DOHH2 (cell line): ENCODE data around the gene ZBTB7C.

Source experiments
- H3F3A ChIP-seq: fragments of 200-600 bp; sonication (generic), shearing (Covaris generic); 2 replicates; pipeline ENCODE4 v1.6.0; 2016; ENCODE audit warnings: antibody characterized with exemption, mild to moderate bottlenecking; ENCODE audit not compliant: control insufficient read depth, insufficient read depth
- H3K27ac ChIP-seq: fragments of 200-600 bp; sonication (generic); 2 replicates; pipeline ENCODE4 v1.5.1; 2014; ENCODE audit warnings: low read depth, mild to moderate bottlenecking, low read length, moderate library complexity
- H3K27me3 ChIP-seq: fragments of 200-600 bp; sonication (generic); 2 replicates; pipeline ENCODE4 v1.6.1; 2014; ENCODE audit warnings: mild to moderate bottlenecking, low read length, mixed read lengths; ENCODE audit not compliant: control insufficient read depth
- H3K36me3 ChIP-seq: fragments of 200-600 bp; sonication (generic); 2 replicates; pipeline ENCODE4 v1.6.1; 2014; ENCODE audit warnings: mild to moderate bottlenecking, low read length, moderate library complexity, mixed read lengths; ENCODE audit not compliant: control insufficient read depth
- H3K4me1 ChIP-seq: fragments of 200-600 bp; sonication (generic); 2 replicates; pipeline ENCODE4 v1.6.1; 2014; ENCODE audit warnings: mild to moderate bottlenecking, low read length, mixed read lengths; ENCODE audit not compliant: control insufficient read depth
- H3K4me2 ChIP-seq: fragments of 200-600 bp; sonication (generic); 2 replicates; pipeline ENCODE4 v1.6.0; 2014; ENCODE audit warnings: mild to moderate bottlenecking, low read length, moderate library complexity
- H3K4me3 ChIP-seq: fragments of 200-600 bp; sonication (generic); 2 replicates; pipeline ENCODE4 v1.5.1; 2014; ENCODE audit warnings: mild to moderate bottlenecking, low read length, mixed read lengths
- H3K79me2 ChIP-seq: fragments of 200-600 bp; sonication (generic); 2 replicates; pipeline ENCODE4 v1.6.1; 2014; ENCODE audit warnings: mild to moderate bottlenecking, low read length, mixed read lengths; ENCODE audit not compliant: control insufficient read depth
- H3K9me2 ChIP-seq: fragments of 200-600 bp; sonication (generic); replicated peaks from 2 replicates; pipeline ENCODE4 v1.6.1; 2014; ENCODE audit warnings: mild to moderate bottlenecking, low read length, mixed read lengths; ENCODE audit not compliant: control insufficient read depth
- H3K9me3 ChIP-seq: fragments of 200-600 bp; sonication (generic); 2 replicates; pipeline ENCODE4 v1.6.1; 2014; ENCODE audit warnings: antibody characterized with exemption, low read length, mixed read lengths; ENCODE audit not compliant: control insufficient read depth, insufficient read depth
- H4K20me1 ChIP-seq: fragments of 200-600 bp; sonication (generic); 2 replicates; pipeline ENCODE4 v1.6.0; 2014; ENCODE audit warnings: low read depth, mild to moderate bottlenecking, antibody characterized with exemption, low read length, moderate library complexity; ENCODE audit not compliant: control insufficient read depth, insufficient read depth
- EZH2phosphoT487 ChIP-seq: fragments of 200-600 bp; sonication (generic); IDR thresholded peaks from 2 replicates; pipeline ENCODE4 v1.6.1; 2017; ENCODE audit warnings: borderline replicate concordance, mild to moderate bottlenecking, antibody characterized with exemption, low read length, moderate library complexity, mixed read lengths
- TF ChIP-seq, protein P1 (sequence below): fragments of 200-600 bp; sonication (generic); IDR thresholded peaks from one replicate; pipeline ENCODE4 v1.5.1; 2014; ENCODE audit warnings: antibody characterized with exemption, mild to moderate bottlenecking, low read depth, low read length; ENCODE audit not compliant: poor library complexity, severe bottlenecking

Gene ZBTB7C

DNA sequence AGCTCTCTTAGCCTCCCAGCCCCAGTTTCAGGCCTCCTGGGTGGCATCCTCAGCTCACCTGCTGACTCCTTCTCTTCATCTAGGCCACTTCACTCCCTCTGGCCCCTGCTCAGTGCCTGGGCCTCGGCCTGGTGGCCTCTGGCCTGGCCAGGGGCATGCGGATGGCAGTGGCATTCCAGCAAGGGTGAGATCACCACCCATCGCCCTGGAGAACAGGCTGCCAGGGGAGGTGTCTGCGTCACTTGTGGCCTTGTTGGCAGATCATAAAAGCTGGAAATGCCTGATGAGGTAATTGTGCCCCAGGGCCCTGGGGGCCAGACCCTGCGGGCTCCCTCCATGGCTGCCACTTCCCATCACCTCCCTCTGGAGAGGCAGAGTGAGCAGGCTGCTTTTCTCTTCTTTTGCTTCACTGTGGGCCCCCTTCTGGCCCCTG, 406.2 kb downstream of the ZBTB7C start:
- no peaks in the 10 kb centered on the region for H4K20me1 ChIP-seq
- no peaks in the 10 kb centered on the region for H3K36me3 ChIP-seq
- H3F3A ChIP-seq = no peaks in the 10 kb centered on the region
- H3K79me2 ChIP-seq = no peaks in the 10 kb centered on the region
- H3K4me3 ChIP-seq = no peak overlapping the region
- TF ChIP-seq, protein P1, sequence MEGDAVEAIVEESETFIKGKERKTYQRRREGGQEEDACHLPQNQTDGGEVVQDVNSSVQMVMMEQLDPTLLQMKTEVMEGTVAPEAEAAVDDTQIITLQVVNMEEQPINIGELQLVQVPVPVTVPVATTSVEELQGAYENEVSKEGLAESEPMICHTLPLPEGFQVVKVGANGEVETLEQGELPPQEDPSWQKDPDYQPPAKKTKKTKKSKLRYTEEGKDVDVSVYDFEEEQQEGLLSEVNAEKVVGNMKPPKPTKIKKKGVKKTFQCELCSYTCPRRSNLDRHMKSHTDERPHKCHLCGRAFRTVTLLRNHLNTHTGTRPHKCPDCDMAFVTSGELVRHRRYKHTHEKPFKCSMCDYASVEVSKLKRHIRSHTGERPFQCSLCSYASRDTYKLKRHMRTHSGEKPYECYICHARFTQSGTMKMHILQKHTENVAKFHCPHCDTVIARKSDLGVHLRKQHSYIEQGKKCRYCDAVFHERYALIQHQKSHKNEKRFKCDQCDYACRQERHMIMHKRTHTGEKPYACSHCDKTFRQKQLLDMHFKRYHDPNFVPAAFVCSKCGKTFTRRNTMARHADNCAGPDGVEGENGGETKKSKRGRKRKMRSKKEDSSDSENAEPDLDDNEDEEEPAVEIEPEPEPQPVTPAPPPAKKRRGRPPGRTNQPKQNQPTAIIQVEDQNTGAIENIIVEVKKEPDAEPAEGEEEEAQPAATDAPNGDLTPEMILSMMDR = no peak
- TF ChIP-seq EZH2phosphoT487 = no peak
- no peak overlapping the region for H3K27ac ChIP-seq
- H3K4me2 ChIP-seq = no peak overlapping the region
- H3K9me2 ChIP-seq = no peaks in the 10 kb centered on the region
- peaks cover 16% of the 10 kb centered on the region for H3K4me1 ChIP-seq
- H3K27me3 ChIP-seq = no peaks in the 10 kb centered on the region
- no peaks in the 10 kb centered on the region for H3K9me3 ChIP-seq

- Histone ChIP-seq H4K20me1 (no peaks in the 10 kb centered on the region), H3K9me2 (no peaks in the 10 kb centered on the region), H3F3A (no peaks in the 10 kb centered on the region), H3K27me3 (no peaks in the 10 kb centered on the region), H3K27ac (no peak overlapping the region), H3K4me3 (no peak overlapping the region), H3K79me2 (no peaks in the 10 kb centered on the region), H3K9me3 (peaks cover 4% of the 10 kb centered on the region), H3K4me1 (peaks cover 16% of the 10 kb centered on the region), H3K36me3 (no peaks in the 10 kb centered on the region), H3K4me2 (no peak overlapping the region)
- TF ChIP-seq, protein P1 = no peak
- TF ChIP-seq EZH2phosphoT487 = no peak
These were observed 408.5 kb downstream of the ZBTB7C start for GRCh38 chr18:48000701-48001100.

DNA sequence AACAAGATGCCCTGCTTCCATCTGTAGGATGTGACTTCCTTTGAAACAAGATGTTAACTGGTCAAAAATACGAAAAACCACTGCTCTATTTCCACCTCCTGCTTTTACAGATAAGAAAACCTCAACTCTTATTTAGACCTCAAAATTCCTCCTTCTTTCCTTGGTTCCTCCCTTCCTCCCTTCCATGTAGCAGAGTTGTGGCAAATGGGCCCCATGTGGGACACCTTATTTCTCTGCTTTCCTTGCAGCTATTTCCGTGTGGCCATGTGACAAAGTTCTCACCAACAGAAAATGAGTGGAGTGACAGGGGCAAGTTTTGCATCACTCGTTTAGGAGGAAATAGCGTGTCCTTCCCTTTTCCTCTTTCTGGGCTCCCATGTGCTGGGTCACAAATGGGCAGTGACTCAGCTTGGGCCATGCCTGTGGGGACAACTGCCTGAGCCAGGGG, 409.4 kb downstream of the ZBTB7C start:
- Histone ChIP-seq H3K79me2 (no peaks in the 10 kb centered on the region), H3K27ac (no peak overlapping the region), H3K4me3 (peak overlapping the region; percentile 20; the same call in 1 of the 2 replicates)

More for the DNA sequence above, 409.4 kb downstream of the ZBTB7C start:
- Histone ChIP-seq H3K9me3 (peaks cover 4% of the 10 kb centered on the region), H3K4me1 (peaks cover 16% of the 10 kb centered on the region), H3F3A (no peaks in the 10 kb centered on the region), H3K9me2 (no peaks in the 10 kb centered on the region), H3K36me3 (no peaks in the 10 kb centered on the region), H4K20me1 (no peaks in the 10 kb centered on the region), H3K4me2 (peak overlapping the region; percentile 18), H3K27me3 (no peaks in the 10 kb centered on the region)
- TF ChIP-seq EZH2phosphoT487 = no peak
- TF ChIP-seq, protein P1 = no peak
